Ishikawa (cell line): ENCODE measurements around the gene TCF21.

Experiments used
- CEBPB ChIP-seq: IDR thresholded peaks from 2 replicates; pipeline ENCODE4 v1.6.1; 2012
- EGR1 ChIP-seq: IDR thresholded peaks from 2 replicates; pipeline ENCODE4 v1.6.1; 2012
- EP300 ChIP-seq: IDR thresholded peaks from 2 replicates; pipeline ENCODE4 v1.6.1; 2012; ENCODE audit warnings: borderline replicate concordance
- FOXM1 ChIP-seq: IDR thresholded peaks from 2 replicates; pipeline ENCODE4 v1.6.1; 2012; ENCODE audit warnings: low read depth, borderline replicate concordance
- NFIC ChIP-seq: IDR thresholded peaks from 2 replicates; pipeline ENCODE4 v1.6.1; 2012
- RAD21 ChIP-seq: IDR thresholded peaks from 2 replicates; pipeline ENCODE4 v1.6.1; 2012; ENCODE audit warnings: low read depth
- TAF1 ChIP-seq: IDR thresholded peaks from 2 replicates; pipeline ENCODE4 v1.6.1; 2012; ENCODE audit warnings: low read depth, mild to moderate bottlenecking
- TCF12 ChIP-seq: IDR thresholded peaks from 2 replicates; pipeline ENCODE4 v1.6.1; 2012; ENCODE audit warnings: low read depth
- USF1 ChIP-seq: IDR thresholded peaks from 2 replicates; pipeline ENCODE4 v1.6.1; 2012
- YY1 ChIP-seq: IDR thresholded peaks from 2 replicates; pipeline ENCODE4 v1.6.1; 2012; ENCODE audit warnings: low read depth
- ZBTB7A ChIP-seq: IDR thresholded peaks from 2 replicates; pipeline ENCODE4 v1.6.1; 2012; ENCODE audit warnings: low read depth
- TF ChIP-seq, protein P1 (sequence below): IDR thresholded peaks from 2 replicates; pipeline ENCODE4 v1.6.1; 2012

Gene TCF21

GRCh38 chr6:133923938-133924593 lies 35.2 kb downstream of the TCF21 start:
- TF ChIP-seq RAD21 (peak; percentile 98), USF1 (no peak)

DNA sequence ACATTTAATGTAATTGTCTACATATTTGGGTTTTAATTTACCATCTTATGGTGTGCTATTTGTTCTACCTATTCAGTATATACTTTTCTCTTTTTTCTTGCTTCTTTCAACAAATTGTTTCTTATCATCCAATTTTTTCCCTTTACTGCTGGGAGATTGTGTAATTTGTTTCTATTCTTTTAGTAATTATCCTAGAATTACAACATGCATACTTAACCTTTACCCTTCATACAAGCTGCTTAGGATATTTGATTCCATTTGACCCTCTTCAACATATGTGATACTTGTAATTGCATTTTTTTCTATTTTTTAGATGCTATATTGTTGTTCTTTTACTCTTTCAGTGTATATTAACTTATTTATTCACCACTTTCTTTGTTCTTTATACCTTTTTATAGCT lies 49.0 kb downstream of the TCF21 start:
- TF ChIP-seq TAF1 (no peak), RAD21 (no peak), EP300 (no peak), CEBPB (no peak), YY1 (no peak), EGR1 (no peak)

DNA sequence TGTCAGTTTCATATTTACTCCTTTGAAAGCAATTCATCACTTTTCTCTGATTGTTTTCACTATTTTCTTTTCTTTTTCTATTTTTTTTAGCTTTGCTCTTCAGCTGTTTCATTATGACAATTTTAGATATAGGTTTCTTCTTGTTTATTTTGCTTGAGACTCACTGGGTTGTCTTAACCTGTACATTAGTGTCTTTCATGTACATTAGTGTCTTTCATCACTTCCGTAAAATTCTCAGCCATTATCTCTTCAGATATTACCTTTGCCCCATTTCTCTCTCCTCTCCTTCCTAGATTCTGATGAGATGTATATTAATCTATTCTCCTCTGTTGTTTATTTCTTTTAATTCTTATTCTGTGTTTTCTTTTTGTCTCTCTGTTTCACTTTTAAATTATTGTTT lies 49.6 kb downstream of the TCF21 start:
- TF ChIP-seq, protein P1, sequence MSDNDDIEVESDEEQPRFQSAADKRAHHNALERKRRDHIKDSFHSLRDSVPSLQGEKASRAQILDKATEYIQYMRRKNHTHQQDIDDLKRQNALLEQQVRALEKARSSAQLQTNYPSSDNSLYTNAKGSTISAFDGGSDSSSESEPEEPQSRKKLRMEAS: no peak
- TF ChIP-seq USF1 (no peak), ZBTB7A (no peak), FOXM1 (no peak), YY1 (no peak), TCF12 (no peak)

- no peak for TF ChIP-seq TAF1
- TF ChIP-seq EGR1: no peak
- no peak for TF ChIP-seq FOXM1
- TF ChIP-seq NFIC: no peak
These were observed 51.1 kb downstream of the TCF21 start for GRCh38 chr6:133939778-133940667.
